GM21515 (cell line): Measurements from ENCODE around the gene CDK2.
"Not testable (repeated sequence)": the region's sequence is repeated elsewhere in the genome, so short reads cannot be mapped to it uniquely, and the experiment has no call there.

ENCODE experiments used
- ATAC-seq: cut with Tn5 transposase; IDR thresholded peaks from one replicate; pipeline ENCODE4 v1.9.1; 2021; ENCODE audit not compliant: unreplicated experiment

Gene CDK2

GRCh38 chr12:55966408-55967281, at the start of gene CDK2:
TSS of gene CDK2 (plus strand) at chr12:55966830. CDS start at chr12:55967009, 179 bp downstream.
- peak; percentile 91 for ATAC-seq

- not testable (repeated sequence) for ATAC-seq
Measured at GRCh38 chr12:55919032-55919431, 47.6 kb upstream of the CDK2 start.

GRCh38 chr12:55922126-55922525, 44.5 kb upstream of the CDK2 start:
- ATAC-seq = no peak

- ATAC-seq = not testable (repeated sequence)
Measured at GRCh38 chr12:55923648-55924047, 43.0 kb upstream of the CDK2 start.

- no peak for ATAC-seq
Measured at GRCh38 chr12:55925371-55925770, 41.3 kb upstream of the CDK2 start.

- ATAC-seq = no peak
Measured at GRCh38 chr12:55925870-55926737, 40.5 kb upstream of the CDK2 start.

- peak; percentile 40 for ATAC-seq
Measured at GRCh38 chr12:55926738-55927587, 39.7 kb upstream of the CDK2 start.

GRCh38 chr12:55927588-55928502, 38.8 kb upstream of the CDK2 start, which contains the start of gene PYM1:
TSS of gene PYM1 (minus strand) at chr12:55927894. CDS start at chr12:55927761, 133 bp downstream.
- ATAC-seq = peak; percentile 37

GRCh38 chr12:55929306-55929791, 37.3 kb upstream of the CDK2 start:
- ATAC-seq = peak; percentile 35

GRCh38 chr12:55930771-55931316, 35.8 kb upstream of the CDK2 start, which contains the start of gene DGKA:
TSS of gene DGKA (plus strand) at chr12:55931162. CDS start at chr12:55936504, 5,342 bp downstream.
- no peak for ATAC-seq

- ATAC-seq = no peak
Measured at GRCh38 chr12:55931317-55931779, 35.3 kb upstream of the CDK2 start.

- no peak for ATAC-seq
Measured at GRCh38 chr12:55931780-55932550, 34.7 kb upstream of the CDK2 start.

- no peak for ATAC-seq
Measured at GRCh38 chr12:55932551-55932910, 34.1 kb upstream of the CDK2 start.

- no peak for ATAC-seq
Measured at GRCh38 chr12:55933169-55933798, 33.3 kb upstream of the CDK2 start.

GRCh38 chr12:55933799-55934742, 32.6 kb upstream of the CDK2 start:
- no peak for ATAC-seq

GRCh38 chr12:55934773-55935172, 31.9 kb upstream of the CDK2 start:
- no peak for ATAC-seq

GRCh38 chr12:55935738-55936151, 30.9 kb upstream of the CDK2 start:
- ATAC-seq = no peak
